Fibroblast of mammary gland (primary cell): ENCODE results near the gene SBF2.
"Not testable (repeated sequence)": the region's sequence is repeated elsewhere in the genome, so short reads cannot be mapped to it uniquely, and the experiment has no call there.

Source experiments
- DNase-seq: peaks from one replicate; pipeline ENCODE4 v3.0.0-alpha.2; 2010; ENCODE audit warnings: low read depth
- H3K4me3 ChIP-seq: 2 replicates; pipeline ENCODE4 v1.5.1; 2011; ENCODE audit warnings: low read depth, mild to moderate bottlenecking, low read length, moderate library complexity; ENCODE audit not compliant: control insufficient read depth
- TF ChIP-seq, protein P1 (sequence below): conservative IDR thresholded peaks from 2 replicates; pipeline ENCODE4 v1.5.1; 2011; ENCODE audit warnings: low read depth, low read length, inconsistent platforms; ENCODE audit not compliant: control insufficient read depth, insufficient read depth

The SBF2 gene

DNA sequence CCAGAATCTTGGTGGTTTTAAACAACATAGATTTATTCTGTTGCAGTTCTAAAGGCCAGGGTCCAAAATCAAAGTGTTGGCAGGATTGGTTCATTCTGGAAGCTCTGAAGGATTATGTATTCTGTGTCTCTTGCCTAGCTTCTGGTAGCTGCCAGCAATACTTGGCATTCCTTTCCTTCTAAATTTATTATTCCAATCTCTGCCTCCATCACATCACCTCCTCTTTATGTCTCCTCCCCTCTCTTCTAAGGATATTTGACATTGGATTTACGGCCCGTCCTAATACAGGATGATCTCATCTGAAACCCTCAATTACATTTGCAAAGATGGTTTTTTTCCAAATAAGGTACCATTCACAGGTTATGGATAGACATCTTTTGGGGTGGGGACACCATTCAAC, 186.5 kb downstream of the SBF2 start:
- TF ChIP-seq, protein P1, sequence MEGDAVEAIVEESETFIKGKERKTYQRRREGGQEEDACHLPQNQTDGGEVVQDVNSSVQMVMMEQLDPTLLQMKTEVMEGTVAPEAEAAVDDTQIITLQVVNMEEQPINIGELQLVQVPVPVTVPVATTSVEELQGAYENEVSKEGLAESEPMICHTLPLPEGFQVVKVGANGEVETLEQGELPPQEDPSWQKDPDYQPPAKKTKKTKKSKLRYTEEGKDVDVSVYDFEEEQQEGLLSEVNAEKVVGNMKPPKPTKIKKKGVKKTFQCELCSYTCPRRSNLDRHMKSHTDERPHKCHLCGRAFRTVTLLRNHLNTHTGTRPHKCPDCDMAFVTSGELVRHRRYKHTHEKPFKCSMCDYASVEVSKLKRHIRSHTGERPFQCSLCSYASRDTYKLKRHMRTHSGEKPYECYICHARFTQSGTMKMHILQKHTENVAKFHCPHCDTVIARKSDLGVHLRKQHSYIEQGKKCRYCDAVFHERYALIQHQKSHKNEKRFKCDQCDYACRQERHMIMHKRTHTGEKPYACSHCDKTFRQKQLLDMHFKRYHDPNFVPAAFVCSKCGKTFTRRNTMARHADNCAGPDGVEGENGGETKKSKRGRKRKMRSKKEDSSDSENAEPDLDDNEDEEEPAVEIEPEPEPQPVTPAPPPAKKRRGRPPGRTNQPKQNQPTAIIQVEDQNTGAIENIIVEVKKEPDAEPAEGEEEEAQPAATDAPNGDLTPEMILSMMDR = no peak
- H3K4me3 ChIP-seq = no peak overlapping the region
- DNase-seq = no peak

DNA sequence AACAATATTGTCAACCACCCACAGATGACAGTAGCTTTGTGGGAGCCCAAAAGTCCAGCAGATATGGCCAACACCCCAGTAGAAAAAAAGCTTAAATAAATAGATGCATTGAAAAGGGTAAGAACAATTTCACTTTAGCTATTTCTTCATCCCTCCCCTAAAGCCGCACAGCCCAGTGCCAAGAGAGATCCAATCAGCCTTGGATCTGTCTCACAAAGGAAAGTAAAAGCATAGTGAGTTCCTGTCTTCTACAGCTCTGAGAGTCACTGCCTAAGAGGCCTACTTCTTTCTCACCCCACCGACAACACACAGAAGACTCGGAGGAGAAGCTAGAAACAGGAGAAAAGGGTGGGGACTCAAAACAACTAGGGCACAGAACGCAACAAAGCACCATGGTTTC, 196.4 kb downstream of the SBF2 start:
- no peak for DNase-seq
- TF ChIP-seq, protein P1 = no peak
- no peak overlapping the region for H3K4me3 ChIP-seq

DNA sequence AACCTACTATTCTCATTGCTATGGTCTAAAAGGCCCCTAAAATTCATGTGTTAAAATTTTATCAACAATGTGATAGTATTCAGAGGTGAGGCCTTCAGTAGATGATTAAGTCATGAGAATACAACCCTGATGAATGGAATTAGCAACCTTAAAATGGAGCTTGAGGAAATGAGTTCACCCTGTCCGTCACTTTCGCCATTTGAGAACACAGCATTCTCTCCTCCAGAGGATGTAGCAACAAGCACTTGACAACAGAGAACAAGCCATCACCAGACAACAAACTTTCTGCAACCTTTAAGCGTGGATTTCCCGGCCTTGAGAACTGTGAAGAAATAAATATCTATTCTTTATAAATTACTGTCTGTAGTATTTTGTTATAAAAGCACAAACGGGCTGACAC, 197.0 kb downstream of the SBF2 start:
- TF ChIP-seq, protein P1 = no peak
- no peak for DNase-seq
- H3K4me3 ChIP-seq = no peak overlapping the region

DNA sequence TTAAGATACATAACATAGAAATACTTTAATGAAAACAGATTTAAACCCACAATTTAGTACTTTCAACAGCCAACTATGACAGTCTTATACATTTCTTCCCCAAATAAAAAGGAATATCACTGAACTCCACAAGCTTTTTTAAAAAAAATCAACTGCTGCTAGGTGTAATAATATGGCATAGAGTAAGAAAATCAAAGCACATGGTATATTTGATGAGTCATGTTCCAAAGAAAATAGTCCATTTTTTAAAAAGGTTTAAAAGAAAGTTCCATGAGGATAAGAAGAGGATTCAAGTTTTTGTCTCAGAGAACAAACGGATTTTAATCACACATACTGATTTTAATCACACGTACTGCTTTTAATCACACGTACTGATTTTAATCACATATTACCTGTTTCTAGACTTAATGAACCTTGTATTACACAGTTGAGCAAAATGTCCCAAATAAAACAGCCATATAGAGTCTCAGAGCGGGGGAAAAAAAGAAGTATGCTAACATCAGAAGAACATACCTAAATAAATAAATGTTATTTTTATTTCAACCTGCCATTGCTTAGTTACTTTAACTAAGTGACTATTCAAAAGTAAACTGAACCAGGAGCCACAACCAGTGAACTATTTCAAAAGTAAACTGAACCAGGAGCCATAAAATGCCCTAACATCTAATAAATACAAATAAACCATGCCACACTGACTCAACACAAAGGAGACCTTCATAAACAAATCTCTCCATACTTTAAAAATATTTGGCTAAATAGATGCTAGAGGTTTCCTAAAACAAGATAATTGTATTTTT, 198.4 kb downstream of the SBF2 start:
- H3K4me3 ChIP-seq = no peak overlapping the region
- TF ChIP-seq, protein P1 = no peak
- no peak for DNase-seq

DNA sequence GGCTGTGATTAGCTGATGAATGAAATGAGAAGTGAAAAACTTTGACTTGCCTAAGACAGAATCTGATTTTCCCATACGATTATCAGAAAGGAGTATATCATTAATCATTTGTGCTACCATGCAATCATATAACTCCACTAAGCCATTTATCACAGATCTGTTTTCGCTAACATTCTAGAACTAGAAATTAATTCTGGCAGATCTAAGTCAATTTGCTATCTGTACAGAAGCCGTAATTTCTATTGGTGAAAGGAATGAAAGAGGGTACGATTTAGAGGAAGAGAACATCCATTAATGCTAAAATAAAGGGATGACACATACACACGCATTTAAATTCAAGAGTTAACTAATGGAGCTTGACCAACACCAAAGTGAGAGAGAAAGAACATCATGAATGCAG, 201.6 kb downstream of the SBF2 start:
- TF ChIP-seq, protein P1 = no peak
- no peak for DNase-seq
- H3K4me3 ChIP-seq = no peak overlapping the region

DNA sequence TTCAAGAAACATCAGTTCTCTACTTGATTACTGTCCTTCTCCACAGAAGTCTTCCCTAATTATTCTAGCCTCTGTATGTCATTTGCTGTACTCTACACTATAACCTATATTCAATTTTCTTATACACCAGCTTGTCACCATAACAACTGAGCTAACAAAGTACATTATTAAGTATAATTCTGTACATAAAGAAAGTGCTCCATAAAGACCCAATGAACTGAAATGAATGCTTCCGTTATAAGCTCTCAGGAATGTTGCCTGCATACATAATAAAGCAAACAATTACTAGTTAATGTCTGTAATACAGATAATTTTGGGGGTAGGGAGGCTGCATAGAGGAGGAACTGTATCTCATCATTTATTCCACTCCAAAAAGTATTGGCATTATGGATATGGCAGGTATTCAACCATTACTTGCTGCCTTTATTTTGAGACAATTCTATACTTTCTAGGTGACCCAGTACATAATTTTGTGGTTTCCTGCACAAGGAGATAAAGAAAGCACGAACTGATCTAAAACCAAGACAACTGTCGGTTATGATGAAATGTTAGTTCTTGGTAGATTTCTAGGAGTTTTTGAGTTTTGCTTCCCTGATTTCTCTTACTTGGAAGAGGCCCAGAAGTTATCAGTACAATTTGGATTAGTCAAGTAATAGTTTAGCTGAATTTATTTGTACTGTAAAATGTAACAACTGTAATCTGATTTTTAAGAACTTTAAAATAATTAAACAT, 202.5 kb downstream of the SBF2 start:
- no peak for DNase-seq
- no peak overlapping the region for H3K4me3 ChIP-seq
- TF ChIP-seq, protein P1 = no peak

DNA sequence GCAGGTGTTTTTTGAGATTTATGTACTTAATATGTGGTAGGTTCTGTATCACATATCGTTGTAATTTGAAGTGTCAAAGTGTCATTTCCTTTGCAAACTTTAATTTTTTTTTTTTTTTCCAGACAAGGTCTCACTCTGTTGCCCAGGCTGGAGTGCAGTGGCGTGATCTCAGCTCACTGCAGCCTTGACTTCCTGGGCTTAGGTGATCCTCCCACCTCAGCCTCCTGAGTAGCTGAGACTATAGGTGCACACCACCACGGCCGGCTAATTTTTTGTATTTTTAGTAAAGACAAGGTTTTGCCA, 206.1 kb downstream of the SBF2 start:
- not testable (repeated sequence) for H3K4me3 ChIP-seq, DNase-seq
